ENCODE measurements around the gene ANKRD24.
A peak's percentile ranks its signal among the peaks of the same experiment; 100 is the strongest.

Gene ANKRD24

GRCh38 chr19:4201798-4202197 lies 19.3 kb downstream of the ANKRD24 start:
- ChIA-PET CTCF (interaction anchor here (0.6 to 2.8 kb wide), 10 partner anchors 9 to 750 kb away, joined by 3 to 20 read pairs (median 4); partner anchors contain the start of gene EEF2), POLR2A (interaction anchor here (0.6 to 1.8 kb wide), 2 partner anchors 216 to 396 kb away, joined by 5 to 6 read pairs; partner anchors contain the start of gene EEF2)
- TF ChIP-seq ZNF426 (tag by site-specific recombination; IDR thresholded peaks at IDR 0.05) (no peak), ZIC2 (tag by site-specific recombination; IDR thresholded peaks at IDR 0.05) (no peak), ZNF239 (tag by site-specific recombination; IDR thresholded peaks at IDR 0.05) (no peak), MEIS1 (CRISPR knock-in tag; IDR thresholded peaks at IDR 0.05; ENCODE audit: borderline replicate concordance) (no peak)
- Histone ChIP-seq H3K27ac (ENCODE audit: extremely low read depth, low read depth, low read length) (no peak overlapping the region), H3K4me1 (ENCODE audit: control insufficient read depth, insufficient read depth, low read length) (no peaks in the 10 kb centered on the region), H3K4me3 (ENCODE audit: low read depth, low read length) (no peak overlapping the region), H3K36me3 (ENCODE audit: control insufficient read depth in 2 of 2, insufficient read depth in 1 of 2, low read length in 2 of 2) (no peaks in the 10 kb centered on the region), H3K9me3 (ENCODE audit: control insufficient read depth, insufficient read depth, low read depth, low read length) (no peaks in the 10 kb centered on the region)

DNA sequence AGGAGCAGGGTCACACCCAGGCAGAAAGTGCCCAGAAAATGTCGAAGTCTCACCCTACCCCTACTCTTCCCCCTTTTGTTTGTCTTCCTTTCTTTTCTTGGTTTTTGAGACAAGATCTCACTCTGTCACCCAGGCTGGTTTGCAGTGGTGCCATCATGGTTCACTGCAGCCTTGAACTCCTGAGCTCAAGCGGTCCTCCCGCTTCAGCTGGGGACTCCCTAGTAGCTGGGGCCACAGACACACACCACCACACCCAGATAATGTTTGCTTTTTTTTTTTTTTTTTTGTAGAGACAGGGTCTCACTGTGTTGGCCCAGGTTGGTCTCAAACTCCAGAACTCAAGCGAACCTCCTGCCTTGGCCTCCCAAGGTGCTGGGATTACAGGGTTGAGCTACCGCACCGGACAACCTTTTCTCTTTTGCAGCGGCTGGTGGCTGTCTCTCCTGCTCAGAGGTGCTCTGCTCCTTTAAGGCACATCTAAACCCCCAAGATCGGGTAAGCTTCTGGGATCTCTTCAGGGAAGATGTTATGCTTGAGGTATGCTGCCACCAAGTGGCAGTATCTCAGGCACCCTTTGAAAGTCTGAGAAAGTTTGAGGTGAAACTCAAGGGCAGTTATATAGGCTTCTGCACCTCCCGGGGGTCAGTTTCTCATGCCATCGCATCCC lies 24.5 kb downstream of the ANKRD24 start:
- CTCF ChIA-PET: interaction anchor here (0.6 to 1.0 kb wide), 11 partner anchors 8 to 424 kb away, joined by 3 to 4 read pairs (median 3); no protein-coding TSS in a partner anchor
- H3K36me3 ChIP-seq (ENCODE audit: control insufficient read depth in 2 of 2, insufficient read depth in 1 of 2, low read length in 2 of 2): no peaks in the 10 kb centered on the region
- no peak overlapping the region for H3K27ac ChIP-seq (ENCODE audit: extremely low read depth, low read depth, low read length)
- H3K9me3 ChIP-seq (ENCODE audit: control insufficient read depth, insufficient read depth, low read depth, low read length): no peaks in the 10 kb centered on the region
- no peaks in the 10 kb centered on the region for H3K4me1 ChIP-seq (ENCODE audit: control insufficient read depth, insufficient read depth, low read length)
- POLR2A ChIA-PET: no interaction called here
- no peak overlapping the region for H3K4me3 ChIP-seq (ENCODE audit: low read depth, low read length)
- TF ChIP-seq ZNF354C (tag by site-specific recombination; IDR thresholded peaks at IDR 0.05; ENCODE audit: borderline replicate concordance, low read depth): no peak
- TF ChIP-seq KLF10 (tag by site-specific recombination; IDR thresholded peaks at IDR 0.05): no peak
- TF ChIP-seq ZNF529 (tag by site-specific recombination; IDR thresholded peaks at IDR 0.05; ENCODE audit: insufficient replicate concordance): no peak
- TF ChIP-seq ZNF202 (tag by site-specific recombination; IDR thresholded peaks at IDR 0.05; ENCODE audit: borderline replicate concordance): no peak
- TF ChIP-seq, protein P1, sequence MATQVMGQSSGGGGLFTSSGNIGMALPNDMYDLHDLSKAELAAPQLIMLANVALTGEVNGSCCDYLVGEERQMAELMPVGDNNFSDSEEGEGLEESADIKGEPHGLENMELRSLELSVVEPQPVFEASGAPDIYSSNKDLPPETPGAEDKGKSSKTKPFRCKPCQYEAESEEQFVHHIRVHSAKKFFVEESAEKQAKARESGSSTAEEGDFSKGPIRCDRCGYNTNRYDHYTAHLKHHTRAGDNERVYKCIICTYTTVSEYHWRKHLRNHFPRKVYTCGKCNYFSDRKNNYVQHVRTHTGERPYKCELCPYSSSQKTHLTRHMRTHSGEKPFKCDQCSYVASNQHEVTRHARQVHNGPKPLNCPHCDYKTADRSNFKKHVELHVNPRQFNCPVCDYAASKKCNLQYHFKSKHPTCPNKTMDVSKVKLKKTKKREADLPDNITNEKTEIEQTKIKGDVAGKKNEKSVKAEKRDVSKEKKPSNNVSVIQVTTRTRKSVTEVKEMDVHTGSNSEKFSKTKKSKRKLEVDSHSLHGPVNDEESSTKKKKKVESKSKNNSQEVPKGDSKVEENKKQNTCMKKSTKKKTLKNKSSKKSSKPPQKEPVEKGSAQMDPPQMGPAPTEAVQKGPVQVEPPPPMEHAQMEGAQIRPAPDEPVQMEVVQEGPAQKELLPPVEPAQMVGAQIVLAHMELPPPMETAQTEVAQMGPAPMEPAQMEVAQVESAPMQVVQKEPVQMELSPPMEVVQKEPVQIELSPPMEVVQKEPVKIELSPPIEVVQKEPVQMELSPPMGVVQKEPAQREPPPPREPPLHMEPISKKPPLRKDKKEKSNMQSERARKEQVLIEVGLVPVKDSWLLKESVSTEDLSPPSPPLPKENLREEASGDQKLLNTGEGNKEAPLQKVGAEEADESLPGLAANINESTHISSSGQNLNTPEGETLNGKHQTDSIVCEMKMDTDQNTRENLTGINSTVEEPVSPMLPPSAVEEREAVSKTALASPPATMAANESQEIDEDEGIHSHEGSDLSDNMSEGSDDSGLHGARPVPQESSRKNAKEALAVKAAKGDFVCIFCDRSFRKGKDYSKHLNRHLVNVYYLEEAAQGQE (tag by site-specific recombination; IDR thresholded peaks at IDR 0.05): no peak
- TF ChIP-seq GLIS2 (tag by site-specific recombination; IDR thresholded peaks at IDR 0.05): no peak
- TF ChIP-seq CTCF (tag by site-specific recombination; IDR thresholded peaks at IDR 0.05): 0 out of 2 replicates have a peak, but pooled peaks have one; percentile 29
- TF ChIP-seq, protein P2, sequence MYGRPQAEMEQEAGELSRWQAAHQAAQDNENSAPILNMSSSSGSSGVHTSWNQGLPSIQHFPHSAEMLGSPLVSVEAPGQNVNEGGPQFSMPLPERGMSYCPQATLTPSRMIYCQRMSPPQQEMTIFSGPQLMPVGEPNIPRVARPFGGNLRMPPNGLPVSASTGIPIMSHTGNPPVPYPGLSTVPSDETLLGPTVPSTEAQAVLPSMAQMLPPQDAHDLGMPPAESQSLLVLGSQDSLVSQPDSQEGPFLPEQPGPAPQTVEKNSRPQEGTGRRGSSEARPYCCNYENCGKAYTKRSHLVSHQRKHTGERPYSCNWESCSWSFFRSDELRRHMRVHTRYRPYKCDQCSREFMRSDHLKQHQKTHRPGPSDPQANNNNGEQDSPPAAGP (tag by site-specific recombination; IDR thresholded peaks at IDR 0.05): no peak
- no peak for TF ChIP-seq ZNF146 (tag by site-specific recombination; IDR thresholded peaks at IDR 0.05)
- no peak for TF ChIP-seq ZNF211 (tag by site-specific recombination; IDR thresholded peaks at IDR 0.05; ENCODE audit: low read depth)
- TF ChIP-seq, protein P3, sequence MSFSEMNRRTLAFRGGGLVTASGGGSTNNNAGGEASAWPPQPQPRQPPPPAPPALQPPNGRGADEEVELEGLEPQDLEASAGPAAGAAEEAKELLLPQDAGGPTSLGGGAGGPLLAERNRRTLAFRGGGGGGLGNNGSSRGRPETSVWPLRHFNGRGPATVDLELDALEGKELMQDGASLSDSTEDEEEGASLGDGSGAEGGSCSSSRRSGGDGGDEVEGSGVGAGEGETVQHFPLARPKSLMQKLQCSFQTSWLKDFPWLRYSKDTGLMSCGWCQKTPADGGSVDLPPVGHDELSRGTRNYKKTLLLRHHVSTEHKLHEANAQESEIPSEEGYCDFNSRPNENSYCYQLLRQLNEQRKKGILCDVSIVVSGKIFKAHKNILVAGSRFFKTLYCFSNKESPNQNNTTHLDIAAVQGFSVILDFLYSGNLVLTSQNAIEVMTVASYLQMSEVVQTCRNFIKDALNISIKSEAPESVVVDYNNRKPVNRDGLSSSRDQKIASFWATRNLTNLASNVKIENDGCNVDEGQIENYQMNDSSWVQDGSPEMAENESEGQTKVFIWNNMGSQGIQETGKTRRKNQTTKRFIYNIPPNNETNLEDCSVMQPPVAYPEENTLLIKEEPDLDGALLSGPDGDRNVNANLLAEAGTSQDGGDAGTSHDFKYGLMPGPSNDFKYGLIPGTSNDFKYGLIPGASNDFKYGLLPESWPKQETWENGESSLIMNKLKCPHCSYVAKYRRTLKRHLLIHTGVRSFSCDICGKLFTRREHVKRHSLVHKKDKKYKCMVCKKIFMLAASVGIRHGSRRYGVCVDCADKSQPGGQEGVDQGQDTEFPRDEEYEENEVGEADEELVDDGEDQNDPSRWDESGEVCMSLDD (tag by site-specific recombination; IDR thresholded peaks at IDR 0.05): no peak
- TF ChIP-seq ZSCAN4 (tag by site-specific recombination; IDR thresholded peaks at IDR 0.05): no peak
- no peak for TF ChIP-seq ZNF335 (tag by site-specific recombination; conservative IDR thresholded peaks at IDR 0.05)
- TF ChIP-seq ZNF18 (tag by site-specific recombination; IDR thresholded peaks at IDR 0.05): no peak
- TF ChIP-seq MZF1 (tag by site-specific recombination; IDR thresholded peaks at IDR 0.05; ENCODE audit: borderline replicate concordance): no peak
- no peak for TF ChIP-seq ZFP3 (tag by site-specific recombination; IDR thresholded peaks at IDR 0.05; ENCODE audit: low read depth)
- no peak for TF ChIP-seq ZNF239 (tag by site-specific recombination; IDR thresholded peaks at IDR 0.05)
- TF ChIP-seq ZNF391 (tag by site-specific recombination; IDR thresholded peaks at IDR 0.05; ENCODE audit: borderline replicate concordance, low read depth): peak; percentile 100
